ENCODE results near the gene PGAP2.

Gene PGAP2

GRCh38 chr11:3832816-3833215 lies 24.5 kb downstream of the PGAP2 start:
- no peak for DNase-seq (ENCODE audit: low read depth)

GRCh38 chr11:3833449-3833848 lies 25.1 kb downstream of the PGAP2 start:
- DNase-seq (ENCODE audit: low read depth) = no peak

GRCh38 chr11:3834349-3834663 lies 25.9 kb downstream of the PGAP2 start:
- no peak for DNase-seq (ENCODE audit: low read depth)

- no peak for DNase-seq (ENCODE audit: low read depth)
Measured at GRCh38 chr11:3834664-3835461, 26.5 kb downstream of the PGAP2 start.

- DNase-seq (ENCODE audit: low read depth) = no peak
Measured at GRCh38 chr11:3835751-3836150, 27.4 kb downstream of the PGAP2 start.

GRCh38 chr11:3836903-3837302 lies 28.5 kb downstream of the PGAP2 start:
- no peak for DNase-seq (ENCODE audit: low read depth)

- no peak for DNase-seq (ENCODE audit: low read depth)
Measured at GRCh38 chr11:3837793-3838192, 29.4 kb downstream of the PGAP2 start.

GRCh38 chr11:3838504-3838903 lies 30.1 kb downstream of the PGAP2 start:
- no peak for DNase-seq (ENCODE audit: low read depth)

- DNase-seq (ENCODE audit: low read depth) = no peak
Measured at GRCh38 chr11:3840004-3840869, 31.9 kb downstream of the PGAP2 start.

- peak; percentile 61 for DNase-seq (ENCODE audit: low read depth)
Measured at GRCh38 chr11:3840870-3841425, 32.6 kb downstream of the PGAP2 start, which contains the start of gene RHOG. Gene RHOG, minus strand, starts transcription at chr11:3840959. Its CDS starts 12,821 bp downstream, at chr11:3828138.

GRCh38 chr11:3841426-3842350 lies 33.3 kb downstream of the PGAP2 start:
- peak; percentile 92 for DNase-seq (ENCODE audit: low read depth)

GRCh38 chr11:3843326-3843725 lies 35.0 kb downstream of the PGAP2 start:
- DNase-seq (ENCODE audit: low read depth) = no peak

GRCh38 chr11:3845246-3845645 lies 36.9 kb downstream of the PGAP2 start:
- no peak for DNase-seq (ENCODE audit: low read depth)

- no peak for DNase-seq (ENCODE audit: low read depth)
Measured at GRCh38 chr11:3845670-3846069, 37.3 kb downstream of the PGAP2 start.

GRCh38 chr11:3849297-3849874 lies 41.0 kb downstream of the PGAP2 start:
- no peak for DNase-seq (ENCODE audit: low read depth)

GRCh38 chr11:3853545-3853842 lies 45.1 kb downstream of the PGAP2 start:
- no peak for DNase-seq (ENCODE audit: low read depth)

- DNase-seq (ENCODE audit: low read depth) = no peak
Measured at GRCh38 chr11:3853899-3854659, 45.7 kb downstream of the PGAP2 start.

- DNase-seq (ENCODE audit: low read depth) = no peak
Measured at GRCh38 chr11:3854660-3854976, 46.3 kb downstream of the PGAP2 start.

GRCh38 chr11:3854977-3855807 lies 46.8 kb downstream of the PGAP2 start, which contains the start of gene STIM1:
Gene STIM1, plus strand, starts transcription at chr11:3855664. Its CDS starts 607 bp downstream, at chr11:3856271.
- peak; percentile 97 for DNase-seq (ENCODE audit: low read depth)
